Posterior vena cava (tissue), 2 donors: ENCODE data around the gene FBXO24. TPM values are rescaled to one million over a fixed set of nuclear protein-coding genes. Genes with fewer than 3 reads are reported as not detected.

Experiments used
- DNase-seq: peaks from one replicate; pipeline ENCODE4 v3.0.0-alpha.2; 2020; ENCODE audit warnings: low spot score
- intact Hi-C, 2 donors: fragments of 100-400 bp; cut with DNase I; formaldehyde crosslinking; loops; one replicate each; pipeline versions ENCODE4 v1.14.1 to v1.14.2; 2022 to 2023
- total RNA-seq, 2 donors: library from RNA; stranded (reverse); fragmentation: NEBNext Ultra II Directional; extraction: Animal tissue kit (Norgen Biotek cat#: 25700); gene quantifications; one replicate each; pipeline ENCODE4 v1.2.1, GENCODE V29; 2021
- donor health status: DM: yes; HTN: yes; CAD: no.
- donor health status: DM: yes; HTN: yes; CAD: no.

FBXO24 gene
- total RNA-seq, 2 donors from 2014 or later, result 0.14 to 0.51 TPM

GRCh38 chr7:100632951-100633717 lies 47.0 kb downstream of the FBXO24 start:
- intact Hi-C loops, result no loop called here
- no peak for DNase-seq

- no peak for DNase-seq
- intact Hi-C loops, result no loop called here
Measured at GRCh38 chr7:100639995-100640516, 53.9 kb downstream of the FBXO24 start.

GRCh38 chr7:100640517-100641440 lies 54.7 kb downstream of the FBXO24 start:
- DNase-seq, result no peak
- intact Hi-C loops, result no loop called here

- intact Hi-C loops, result no loop called here
- no peak for DNase-seq
Measured at GRCh38 chr7:100641463-100641859, 55.3 kb downstream of the FBXO24 start, which contains the start of gene TFR2. TFR2 (minus strand) TSS chr7:100641552; CDS start chr7:100641509, 43 bp downstream.

- no peak for DNase-seq
- intact Hi-C loops, result no loop called here
Measured at GRCh38 chr7:100641860-100642533, 55.9 kb downstream of the FBXO24 start.

GRCh38 chr7:100642534-100642907 lies 56.4 kb downstream of the FBXO24 start:
- DNase-seq, result no peak
- intact Hi-C loops, result no loop called here

GRCh38 chr7:100649826-100650565 lies 63.9 kb downstream of the FBXO24 start:
- intact Hi-C loops, result no loop called here
- no peak for DNase-seq

Other genes starting within 250 kb of the FBXO24 start
- gene PILRB, start 228.2 kb upstream of the FBXO24 start, total RNA-seq, result 10 to 100 TPM; 17.7 to 32.5 TPM
- gene PILRA, start 212.8 kb upstream of the FBXO24 start, total RNA-seq, result 10 to 100 TPM in 1 of 2 donors, 1 to 10 TPM in 1; 5.9 to 15.3 TPM
- gene ZCWPW1, start 157.6 kb upstream of the FBXO24 start, total RNA-seq, result 1 to 10 TPM; 2.9 to 3.5 TPM
- 10 to 100 TPM; 19.8 to 21.8 TPM for gene MEPCE, start 156.5 kb upstream of the FBXO24 start, total RNA-seq
- gene PPP1R35, start 149.8 kb upstream of the FBXO24 start, total RNA-seq, result 10 to 100 TPM; 16.7 to 23.9 TPM
- under 1 TPM in 1 of 2 donors, not detected in 1; 0.62 TPM for gene SPACDR, start 122.1 kb upstream of the FBXO24 start, total RNA-seq
- 10 to 100 TPM; 25.3 to 29.1 TPM for gene TSC22D4, start 107.1 kb upstream of the FBXO24 start, total RNA-seq
- gene NYAP1, start 102.4 kb upstream of the FBXO24 start, total RNA-seq, result 1 to 10 TPM in 1 of 2 donors, under 1 TPM in 1; 0.86 to 1.4 TPM
- 10 to 100 TPM; 18.8 to 20.4 TPM for gene AGFG2, start 47.1 kb upstream of the FBXO24 start, total RNA-seq
- 1 to 10 TPM; 2.8 to 5.0 TPM for gene SAP25, start 12.4 kb upstream of the FBXO24 start, total RNA-seq
- 10 to 100 TPM; 28.5 to 30.7 TPM for gene LRCH4, start 199 bp upstream of the FBXO24 start, total RNA-seq
- 100 to 1,000 TPM in 1 of 2 donors, 10 to 100 TPM in 1; 79.5 to 230 TPM for gene PCOLCE, start 16.0 kb downstream of the FBXO24 start, total RNA-seq
- gene MOSPD3, start 26.2 kb downstream of the FBXO24 start, total RNA-seq, result 10 to 100 TPM; 10.8 to 16.3 TPM
- under 1 TPM; 0.57 to 0.83 TPM for gene TFR2, start 55.2 kb downstream of the FBXO24 start, total RNA-seq
- gene ACTL6B, start 70.1 kb downstream of the FBXO24 start, total RNA-seq, result not detected
- 100 to 1,000 TPM; 173 to 199 TPM for gene GNB2, start 87.4 kb downstream of the FBXO24 start, total RNA-seq
- gene GIGYF1, start 107.9 kb downstream of the FBXO24 start, total RNA-seq, result 10 to 100 TPM; 23.1 to 25.8 TPM
- gene POP7, start 119.8 kb downstream of the FBXO24 start, total RNA-seq, result 10 to 100 TPM; 17.1 to 23.0 TPM
- not detected for gene EPO, start 134.1 kb downstream of the FBXO24 start, total RNA-seq
- not detected for gene ZAN, start 147.3 kb downstream of the FBXO24 start, total RNA-seq
- 10 to 100 TPM; 31.4 to 46.6 TPM for gene EPHB4, start 241.2 kb downstream of the FBXO24 start, total RNA-seq